Heart right ventricle (tissue), 16 donors: ENCODE data around the gene CS. TPM values are rescaled to one million over a fixed set of nuclear protein-coding genes. Genes with fewer than 3 reads are reported as not detected.

Experiments used
- ATAC-seq, 8 donors: fragments of 200-7000 bp; cut with Tn5 transposase; one replicate each; pipeline ENCODE4 v1.9.1; 2020; ENCODE audit warnings: mild to moderate bottlenecking in 8 of 8, moderate library complexity in 8 of 8, moderate number of reproducible peaks in 1 of 8
- DNase-seq, 2 donors: peaks; one replicate each; pipeline ENCODE4 v3.0.0-alpha.2; 2020
- H3K27ac ChIP-seq, 10 donors: fragments of 200-600 bp; sonication (generic) in 2 of 10; one replicate each; pipeline versions ENCODE4 v1.5.0 to v1.8.0; 2020 to 2022; ENCODE audit warnings: mild to moderate bottlenecking in 3 of 10
- H3K27me3 ChIP-seq, 7 donors: fragments of 200-600 bp; one replicate each; pipeline ENCODE4 v1.8.0; 2021 to 2022; ENCODE audit warnings: mild to moderate bottlenecking in 2 of 7
- H3K36me3 ChIP-seq, 9 donors: fragments of 200-600 bp; sonication (generic) in 1 of 9; one replicate each; pipeline versions ENCODE4 v1.5.0 to v1.8.0; 2020 to 2022; ENCODE audit warnings: mild to moderate bottlenecking in 2 of 9
- H3K4me1 ChIP-seq, 9 donors: fragments of 200-600 bp; sonication (generic) in 1 of 9; one replicate each; pipeline versions ENCODE4 v1.5.0 to v1.8.0; 2020 to 2022; ENCODE audit warnings: mild to moderate bottlenecking in 4 of 9
- H3K4me3 ChIP-seq, 10 donors: fragments of 200-600 bp; sonication (generic) in 2 of 10; one replicate each; pipeline versions ENCODE4 v1.5.0 to v1.8.0; 2020 to 2022; ENCODE audit warnings: mild to moderate bottlenecking in 7 of 10, moderate library complexity in 2 of 10
- H3K9me3 ChIP-seq, 11 donors: fragments of 200-600 bp in 10 of 11; sonication (generic) in 2 of 11; one replicate each; pipeline versions ENCODE4 v1.5.0 to v1.8.0; 2013 to 2022; ENCODE audit warnings: mild to moderate bottlenecking in 2 of 11, control low read depth in 1 of 11, moderate library complexity in 1 of 11
- WGBS, 2 donors: extraction: QIAGEN DNeasy Blood & Tissue Kit; methylation state at CpG; one replicate each; pipeline ENCODE4 v1.1.7; 2013; ENCODE audit warnings: inconsistent platforms in 1 of 2; 5-methylcytosine and 5-hydroxymethylcytosine counted together
- intact Hi-C, 10 donors: fragments of 100-400 bp; cut with DNase I; formaldehyde crosslinking; loops; one replicate each; pipeline versions ENCODE4 v1.11.1 to v1.14.2; 2022
- polyA plus RNA-seq, 2 donors: library from polyadenylated mRNA; stranded (reverse); fragments of 200-250 nt; gene quantifications; one replicate each; pipeline ENCODE4 v1.2.3, GENCODE V29; 2013
- total RNA-seq, 10 donors: library from RNA; stranded (reverse); fragmentation: NEBNext Ultra II Directional in 3 of 10; extraction: Animal tissue kit (Norgen Biotek cat#: 25700) in 3 of 10; gene quantifications; one replicate each; pipeline versions ENCODE4 v1.2.1 to v1.2.4, GENCODE V29; 2021 to 2023
- TF ChIP-seq, protein P1 (sequence below), 9 donors: fragments of 200-600 bp; sonication (generic) in 2 of 9; IDR thresholded peaks; one replicate each; pipeline versions ENCODE4 v1.5.0 to v1.8.0; 2021 to 2022; ENCODE audit warnings: antibody characterized with exemption in 9 of 9, mild to moderate bottlenecking in 5 of 9, moderate library complexity in 1 of 9
- donor health status: Arrhythmogenic right ventricular cardiomyopathy.
- donor health status: ischemic (EF 13 %, LVEDD 7.1; RV severe dilation, severe dysfunction).
- donor health status: healthy with polysubstance abuse.
- donor health status: DM: no; HTN: yes; CAD: no.
- donor health status: DM: no; HTN: no; CAD: no.
- donor health status: ischemic (EF 25% LVEDD 6.9; RV normal size, moderate dysfunction).
- donor health status: ischemic (EF 25% LVEDD 5.7; RV mildly dilated, moderate dysfunction).
- donor health status: healthy.
- donor health status: DM: yes; HTN: yes; CAD: no.
- donor health status: Ischemic cardiomyopathy.
- donor health status: ischemic (EF 35%, LVEDD 5.7; RV mildly dilated, moderate dysfunction).
- donor health status: nonischemic (EF 11% LVEDD 7.7; RV severe dilation, severe dysfunction).
- donor health status: DM: yes; HTN: yes; CAD: no.
- donor health status: PGD.
- donor health status: ischemic (EF 29% LVEDD 5.4; RV normal size, mild dysfunction).
- donor health status: nonischemic (EF 23%, LVEDD 6.1; RV moderate dilation, normal function).

CS gene
- total and polyA plus RNA-seq, 12 donors = 154 to 991 (median 859) TPM

- DNase-seq (peak; percentile 71 to 80), ATAC-seq (peak; percentile 89 to 97 (median 95))
- Histone ChIP-seq H3K4me3 (peak within 1 kb of the TSS; percentile 78 to 99 (median 98)), H3K4me1 (peaks cover 7 to 28% (median 22%) of the 10 kb centered on the region in 9 donors), H3K36me3 (peaks cover 0 to 38% (median 27%) of the 10 kb centered on the region in 9 donors), H3K27ac (peak within 1 kb of the TSS; percentile 55 to 96 (median 92)), H3K27me3 (no peaks in the 10 kb centered on the region), H3K9me3 (no peaks in the 10 kb centered on the region)
- intact Hi-C loops = loop anchor here in 3 of 10 donors (5.0 kb wide), 2 partner anchors 36 to 51 kb away; partner anchors contain the start of genes NABP2 (in 2 of the 3) and RNF41 (in 2 of the 3)
- 0% methylated on average over 61 to 78 of the region's 78 CpGs for WGBS, 2 donors
- TF ChIP-seq, protein P1, sequence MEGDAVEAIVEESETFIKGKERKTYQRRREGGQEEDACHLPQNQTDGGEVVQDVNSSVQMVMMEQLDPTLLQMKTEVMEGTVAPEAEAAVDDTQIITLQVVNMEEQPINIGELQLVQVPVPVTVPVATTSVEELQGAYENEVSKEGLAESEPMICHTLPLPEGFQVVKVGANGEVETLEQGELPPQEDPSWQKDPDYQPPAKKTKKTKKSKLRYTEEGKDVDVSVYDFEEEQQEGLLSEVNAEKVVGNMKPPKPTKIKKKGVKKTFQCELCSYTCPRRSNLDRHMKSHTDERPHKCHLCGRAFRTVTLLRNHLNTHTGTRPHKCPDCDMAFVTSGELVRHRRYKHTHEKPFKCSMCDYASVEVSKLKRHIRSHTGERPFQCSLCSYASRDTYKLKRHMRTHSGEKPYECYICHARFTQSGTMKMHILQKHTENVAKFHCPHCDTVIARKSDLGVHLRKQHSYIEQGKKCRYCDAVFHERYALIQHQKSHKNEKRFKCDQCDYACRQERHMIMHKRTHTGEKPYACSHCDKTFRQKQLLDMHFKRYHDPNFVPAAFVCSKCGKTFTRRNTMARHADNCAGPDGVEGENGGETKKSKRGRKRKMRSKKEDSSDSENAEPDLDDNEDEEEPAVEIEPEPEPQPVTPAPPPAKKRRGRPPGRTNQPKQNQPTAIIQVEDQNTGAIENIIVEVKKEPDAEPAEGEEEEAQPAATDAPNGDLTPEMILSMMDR (IDR thresholded peaks at IDR 0.05) = peak; percentile 51 to 93 (median 83)
Observed at GRCh38 chr12:56258068-56258819, 41.9 kb downstream of the CS start, which contains the start of gene ANKRD52. TSS of gene ANKRD52 (minus strand) at chr12:56258384. CDS start at chr12:56258269, 115 bp downstream.

GRCh38 chr12:56257491-56258067 lies 42.6 kb downstream of the CS start:
- TF ChIP-seq, protein P1 (IDR thresholded peaks at IDR 0.05) = no peak
- H3K4me1 ChIP-seq = peaks cover 7 to 28% (median 22%) of the 10 kb centered on the region in 9 donors
- ATAC-seq (peak; percentile 4 to 48 (median 21)), DNase-seq (no peak)
- peak overlapping the region; percentile 1 to 96 (median 92) for H3K27ac ChIP-seq
- H3K27me3 ChIP-seq = no peaks in the 10 kb centered on the region
- H3K9me3 ChIP-seq = no peaks in the 10 kb centered on the region
- H3K4me3 ChIP-seq = peak overlapping the region; percentile 78 to 99 (median 98)
- WGBS, 2 donors = 0% methylated on average over 27 of the region's 27 CpGs
- intact Hi-C loops = loop anchor here in 3 of 10 donors (5.0 kb wide), 2 partner anchors 35 to 50 kb away; partner anchors contain the start of genes NABP2 (in 2 of the 3) and RNF41 (in 2 of the 3)
- peaks cover 0 to 45% (median 34%) of the 10 kb centered on the region in 9 donors for H3K36me3 ChIP-seq

DNA sequence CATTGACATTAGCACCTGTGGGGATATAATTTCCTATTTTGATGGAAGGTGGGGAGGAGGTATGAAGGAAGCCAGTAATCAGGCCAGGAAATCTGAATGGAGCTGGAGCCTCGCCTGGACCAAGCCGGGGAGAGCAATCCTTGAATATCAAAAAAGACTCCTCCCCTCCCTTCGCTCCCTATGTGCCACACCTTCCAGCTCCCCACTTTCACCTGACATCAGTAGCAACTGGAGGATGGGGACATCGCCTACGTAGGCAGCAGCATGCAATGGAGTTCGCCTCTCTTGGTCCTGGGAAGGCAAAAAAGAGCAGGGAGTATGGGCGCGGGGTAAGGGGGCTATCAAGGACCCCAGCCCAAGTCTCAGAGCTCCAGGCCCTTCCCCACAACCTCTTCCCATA lies 43.1 kb downstream of the CS start:
- H3K27ac ChIP-seq = peak overlapping the region in 5 of 10 donors; percentile 86 to 96 (median 93)
- peak overlapping the region; percentile 78 to 99 (median 98) for H3K4me3 ChIP-seq
- H3K27me3 ChIP-seq = no peaks in the 10 kb centered on the region
- intact Hi-C loops = loop anchor here in 3 of 10 donors (5.0 kb wide), 2 partner anchors 35 to 50 kb away; partner anchors contain the start of genes NABP2 (in 2 of the 3) and RNF41 (in 2 of the 3)
- peaks cover 7 to 28% (median 22%) of the 10 kb centered on the region in 9 donors for H3K4me1 ChIP-seq
- peaks cover 2 to 50% (median 39%) of the 10 kb centered on the region in 9 donors for H3K36me3 ChIP-seq
- TF ChIP-seq, protein P1 (IDR thresholded peaks at IDR 0.05) = no peak
- 47 to 54% methylated on average over 8 of the region's 8 CpGs for WGBS, 2 donors
- no peaks in the 10 kb centered on the region for H3K9me3 ChIP-seq
- ATAC-seq (no peak), DNase-seq (no peak)
